GM21423 (cell line): ENCODE results near the gene SELE.
A peak's percentile ranks its signal among the peaks of the same experiment; 100 is the strongest.
"Not testable (repeated sequence)": the region's sequence is repeated elsewhere in the genome, so short reads cannot be mapped to it uniquely, and the experiment has no call there.

ENCODE experiments used
- ATAC-seq: cut with Tn5 transposase; IDR thresholded peaks from one replicate; pipeline ENCODE4 v1.9.1; 2021; ENCODE audit warnings: mild to moderate bottlenecking, moderate library complexity; ENCODE audit not compliant: unreplicated experiment

Gene SELE

DNA sequence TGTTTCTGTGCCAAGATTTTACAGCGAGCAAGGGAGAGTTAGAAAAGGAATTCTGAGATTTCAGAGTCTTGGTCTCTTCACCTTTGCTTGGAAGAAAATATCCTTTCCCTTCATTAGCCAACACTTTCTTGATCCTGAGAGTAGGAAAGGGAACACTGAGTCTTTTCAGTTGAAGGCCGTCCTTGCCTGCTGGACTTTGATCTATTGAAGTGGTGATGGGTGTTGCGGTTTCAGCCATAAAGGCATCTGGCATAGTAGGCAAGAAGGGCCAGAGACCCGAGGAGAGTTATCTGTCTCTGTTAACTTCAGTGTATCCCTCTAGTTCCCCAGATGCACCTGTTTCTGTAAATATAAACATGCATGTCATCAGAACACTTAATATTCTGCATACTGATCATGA, 9.7 kb downstream of the SELE start:
- no peak for ATAC-seq

DNA sequence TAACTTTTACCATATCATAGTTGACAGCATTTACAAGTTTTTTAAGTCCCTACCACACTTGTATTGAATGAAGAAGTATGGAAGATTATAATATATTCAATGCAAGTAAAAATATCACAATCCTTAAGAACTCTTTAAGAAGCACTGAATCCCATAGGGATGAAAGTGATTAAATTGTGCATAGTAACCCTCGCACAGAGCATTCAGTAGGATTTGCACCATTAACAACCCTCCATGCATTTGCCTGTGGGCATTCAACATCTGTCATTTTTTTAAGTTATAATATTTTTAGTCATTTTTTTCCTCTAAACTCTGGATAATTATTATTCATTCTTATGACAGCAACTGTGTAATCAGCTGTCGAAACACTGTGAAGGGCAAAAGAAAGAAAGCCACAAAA, 10.1 kb downstream of the SELE start:
- no peak for ATAC-seq

GRCh38 chr1:169722779-169723178, 11.1 kb downstream of the SELE start:
- ATAC-seq, result no peak

DNA sequence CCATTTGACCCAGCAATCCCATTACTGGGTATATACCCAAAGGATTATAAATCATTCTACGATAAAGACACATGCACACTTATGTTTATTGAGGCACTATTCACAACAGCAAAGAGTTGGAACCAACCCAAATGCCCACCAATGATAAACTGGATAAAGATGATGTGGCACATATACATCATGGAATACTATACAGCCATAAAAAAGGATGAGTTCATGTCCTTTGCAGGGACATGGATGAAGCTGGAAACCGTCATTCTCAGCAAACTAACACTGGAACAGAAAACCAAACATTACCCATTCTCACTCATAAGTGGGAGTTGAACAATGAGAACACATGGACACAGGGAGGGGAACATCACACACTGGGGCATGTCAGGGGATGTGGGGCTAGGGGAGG, 18.8 kb downstream of the SELE start:
- not testable (repeated sequence) for ATAC-seq

- not testable (repeated sequence) for ATAC-seq
Observed at GRCh38 chr1:169713090-169713489, 20.8 kb downstream of the SELE start.

DNA sequence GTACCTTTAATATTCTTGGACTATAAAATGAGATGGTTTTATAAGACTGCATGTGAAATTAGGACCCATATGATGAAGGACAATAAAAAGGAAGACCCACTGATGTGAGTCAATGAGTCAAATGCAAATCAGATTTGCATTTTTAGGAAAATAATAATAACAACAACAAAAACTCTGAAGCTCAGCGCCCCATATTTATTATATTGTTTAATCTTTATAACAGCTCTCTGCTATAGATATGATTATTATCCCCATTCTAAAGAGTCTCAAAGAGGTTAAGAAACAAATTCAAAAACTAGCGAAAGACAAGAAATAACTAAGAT, 21.6 kb downstream of the SELE start:
- no peak for ATAC-seq

DNA sequence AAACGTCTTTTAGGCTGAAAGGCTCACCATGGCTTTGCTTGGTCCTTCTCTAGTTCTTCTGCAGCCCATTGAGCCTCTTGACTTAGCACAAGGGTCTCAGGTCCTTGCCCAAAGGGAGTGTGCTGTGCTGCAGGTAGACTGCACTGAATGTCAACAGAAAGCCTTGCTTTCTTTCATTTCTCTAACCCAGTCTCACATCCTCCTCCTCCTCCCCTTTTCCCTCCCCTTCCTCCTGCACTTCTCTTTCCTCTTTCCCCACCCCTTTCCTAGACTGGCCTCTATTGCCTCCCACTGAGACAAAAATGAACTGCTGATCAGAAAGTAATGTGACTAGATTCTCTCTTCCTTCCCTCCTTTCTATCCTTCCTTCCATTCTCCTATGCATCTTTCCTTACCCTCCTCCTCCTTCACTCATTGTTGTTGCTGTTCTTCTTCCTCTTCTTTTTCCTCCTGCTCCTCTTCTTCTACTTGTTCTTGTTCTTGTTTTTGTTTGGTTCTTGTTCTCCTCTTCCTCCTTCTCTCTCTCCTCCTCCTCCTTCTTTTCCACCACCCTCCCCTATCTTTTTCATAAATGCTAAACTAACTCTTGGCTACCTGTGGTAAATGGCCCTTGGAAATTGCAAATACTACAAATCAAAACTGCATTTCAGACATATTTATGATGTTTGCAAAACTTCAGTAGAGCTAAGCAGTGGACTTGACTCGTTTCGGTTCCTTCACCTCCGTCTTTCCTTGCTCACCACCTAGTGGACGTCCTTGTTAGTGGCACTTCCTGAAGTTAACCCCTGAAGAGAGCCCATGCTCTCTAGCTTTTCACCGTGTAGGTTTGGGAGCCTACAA, 22.2 kb downstream of the SELE start, which contains the start of gene SELL:
TSS of gene SELL (minus strand) at position 152 of the 840 bp plus-strand sequence. CDS start at position 30, 122 bp downstream.
- peak; percentile 76 for ATAC-seq

DNA sequence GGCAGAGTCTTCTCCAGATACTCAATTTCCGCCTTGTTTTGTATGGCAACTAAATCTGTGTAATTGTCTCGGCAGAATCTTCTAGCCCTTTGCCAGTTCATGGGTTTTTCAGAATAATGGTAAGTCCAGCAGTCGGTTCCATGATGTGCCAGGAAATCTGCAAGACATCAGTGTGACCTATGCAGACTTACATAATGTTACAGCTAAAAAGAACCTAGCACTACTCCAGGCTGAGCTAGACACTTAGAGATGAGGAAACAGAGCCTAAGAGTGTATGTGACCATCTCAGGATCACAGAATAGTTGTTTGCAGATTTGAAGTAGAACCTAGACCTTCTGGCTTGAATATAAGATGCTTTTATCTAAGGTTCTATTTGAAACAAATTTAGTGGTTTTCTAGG, 25.2 kb downstream of the SELE start:
- ATAC-seq, result no peak

DNA sequence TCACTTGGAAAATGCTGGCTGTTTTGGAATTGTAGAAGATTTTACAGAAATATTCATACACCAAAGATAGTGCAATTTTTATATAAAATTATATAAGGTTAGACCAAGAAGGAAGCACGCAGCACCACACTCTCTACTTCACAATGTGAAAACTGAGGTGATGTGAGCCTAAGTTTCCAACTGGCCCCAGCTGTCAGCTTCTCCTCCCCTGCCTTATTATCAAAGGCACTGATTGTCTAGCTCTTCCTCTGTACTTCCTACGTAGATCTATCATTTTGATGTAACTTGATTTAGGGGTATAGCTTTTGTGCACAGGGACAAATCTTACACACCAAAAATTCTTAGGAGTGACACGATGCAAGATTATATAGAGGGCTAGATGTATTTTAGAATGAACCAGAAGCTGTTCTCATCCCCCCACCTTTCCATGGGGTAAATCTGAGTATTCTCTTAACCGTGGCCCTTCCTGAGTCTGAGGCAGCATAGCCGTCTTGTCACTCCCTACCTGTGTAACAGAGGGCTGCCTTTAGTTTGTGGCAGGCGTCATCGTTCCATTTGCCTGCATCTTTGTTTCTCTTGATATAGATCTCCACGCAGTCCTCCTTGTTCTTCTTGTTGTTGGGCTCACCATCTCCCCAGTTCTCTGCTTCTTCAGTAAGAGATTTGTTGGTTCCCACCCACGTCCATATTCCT, 25.8 kb downstream of the SELE start:
- ATAC-seq, result no peak

DNA sequence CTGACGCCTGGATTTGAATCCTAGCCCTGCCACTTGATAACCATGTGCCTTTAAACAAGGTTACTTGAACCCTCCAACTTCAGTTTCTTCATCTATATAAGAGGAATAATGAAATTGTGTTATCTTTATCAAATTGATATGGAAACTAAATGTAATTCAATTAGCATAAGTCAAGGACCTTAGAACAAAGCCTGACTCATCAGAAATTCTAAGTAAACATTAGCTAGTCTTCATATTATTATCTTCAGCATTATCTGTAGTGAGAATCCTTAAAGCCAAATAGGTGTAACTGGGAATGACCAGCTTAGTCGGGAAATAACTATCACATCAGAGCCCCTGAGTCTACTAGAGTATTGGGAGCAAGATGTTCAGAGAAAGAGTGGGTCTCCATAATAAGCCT, 29.1 kb downstream of the SELE start:
- no peak for ATAC-seq

- no peak for ATAC-seq
Observed at GRCh38 chr1:169701261-169702005, 32.4 kb downstream of the SELE start.

- no peak for ATAC-seq
Observed at GRCh38 chr1:169699707-169700106, 34.2 kb downstream of the SELE start.

- no peak for ATAC-seq
Observed at GRCh38 chr1:169698976-169699375, 34.9 kb downstream of the SELE start.

DNA sequence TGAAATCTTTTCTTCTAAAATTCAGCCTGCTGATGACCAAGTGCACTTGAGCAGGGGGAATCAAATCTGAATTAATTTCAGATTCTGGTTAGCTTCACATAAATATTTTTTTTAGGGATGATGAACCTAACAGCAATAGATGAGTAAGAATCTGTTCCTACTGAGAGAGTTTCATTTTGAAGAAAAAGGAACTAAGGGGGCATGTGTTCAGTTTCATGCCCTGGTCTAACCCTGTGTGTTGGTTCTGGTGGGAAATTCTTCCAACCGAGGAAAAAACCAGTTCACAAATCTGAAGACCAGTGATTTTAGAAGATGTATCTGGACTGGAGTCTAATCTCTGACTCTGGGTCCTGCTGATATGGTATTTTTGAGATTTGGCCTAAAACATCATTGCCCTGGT, 36.1 kb downstream of the SELE start:
- no peak for ATAC-seq

GRCh38 chr1:169696273-169697100, 37.4 kb downstream of the SELE start:
- no peak for ATAC-seq

- peak; percentile 35 for ATAC-seq
Observed at GRCh38 chr1:169694304-169695075, 39.4 kb downstream of the SELE start.

- peak; percentile 31 for ATAC-seq
Observed at GRCh38 chr1:169692756-169693460, 41.0 kb downstream of the SELE start.

DNA sequence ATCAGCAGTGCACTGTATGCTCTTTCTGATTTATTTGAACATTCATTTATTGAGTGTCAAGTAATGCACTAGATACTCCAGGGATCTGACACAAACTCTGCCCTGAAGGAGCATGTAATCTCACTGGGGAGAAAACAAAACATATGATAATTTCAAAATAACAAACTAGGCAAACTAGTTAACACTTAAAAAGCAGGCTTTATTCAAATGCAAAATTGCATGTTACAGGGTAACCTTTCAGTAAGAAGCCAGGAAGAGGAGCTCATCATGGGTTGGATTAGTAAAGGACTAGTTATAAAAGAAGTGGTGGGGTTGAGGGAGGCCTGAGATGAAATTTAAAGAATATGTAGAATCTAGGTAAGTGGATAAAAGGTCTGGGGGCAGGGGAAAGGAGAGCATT, 43.4 kb downstream of the SELE start:
- no peak for ATAC-seq

DNA sequence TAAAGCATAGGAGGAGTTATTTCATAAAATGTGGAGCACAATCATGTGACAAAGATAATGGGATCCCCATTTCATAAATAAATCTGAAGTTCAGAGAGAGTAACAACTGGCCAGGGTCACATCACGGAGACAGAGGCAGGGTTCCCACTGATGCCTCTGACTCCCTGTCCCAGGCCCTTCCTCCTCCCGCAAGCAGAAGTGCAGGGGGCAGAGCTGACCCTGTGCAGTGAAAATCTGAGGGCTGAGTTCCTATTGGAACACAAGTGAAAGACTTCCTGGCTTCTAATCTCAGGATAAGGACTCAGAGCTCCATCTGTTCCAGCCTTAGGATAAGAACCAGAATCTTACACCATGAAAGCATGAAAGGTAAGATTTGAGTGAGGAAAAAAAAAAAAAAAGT, 44.5 kb downstream of the SELE start:
- no peak for ATAC-seq
